Measurements from ENCODE around the gene CDK8. TPM values are rescaled to one million over a fixed set of nuclear protein-coding genes. Genes with fewer than 3 reads are reported as not detected.

The CDK8 gene
- total and polyA plus RNA-seq, 2 experiments from 2014 or later: 16.1 to 27.0 TPM

DNA sequence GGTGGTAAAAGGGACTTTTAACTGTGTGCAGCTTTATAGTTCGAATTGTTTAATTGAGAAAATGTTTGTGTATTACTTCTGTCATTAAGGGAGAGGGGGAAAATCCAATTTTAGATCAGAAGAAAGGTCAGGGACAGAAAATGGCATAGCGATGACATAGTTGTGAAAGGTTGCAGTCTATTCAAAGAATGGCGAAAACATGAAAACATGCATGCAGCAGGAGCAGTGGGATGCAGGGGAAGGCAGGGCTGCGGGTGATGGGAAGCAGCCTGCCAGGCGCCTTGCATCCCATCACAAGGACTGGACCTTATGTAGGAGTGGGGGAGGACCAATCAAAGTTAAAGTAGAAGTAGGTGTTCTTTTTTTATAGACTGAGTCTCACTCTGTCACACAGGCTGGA lies 125.9 kb downstream of the CDK8 start:
- TF ChIP-seq, protein P1, sequence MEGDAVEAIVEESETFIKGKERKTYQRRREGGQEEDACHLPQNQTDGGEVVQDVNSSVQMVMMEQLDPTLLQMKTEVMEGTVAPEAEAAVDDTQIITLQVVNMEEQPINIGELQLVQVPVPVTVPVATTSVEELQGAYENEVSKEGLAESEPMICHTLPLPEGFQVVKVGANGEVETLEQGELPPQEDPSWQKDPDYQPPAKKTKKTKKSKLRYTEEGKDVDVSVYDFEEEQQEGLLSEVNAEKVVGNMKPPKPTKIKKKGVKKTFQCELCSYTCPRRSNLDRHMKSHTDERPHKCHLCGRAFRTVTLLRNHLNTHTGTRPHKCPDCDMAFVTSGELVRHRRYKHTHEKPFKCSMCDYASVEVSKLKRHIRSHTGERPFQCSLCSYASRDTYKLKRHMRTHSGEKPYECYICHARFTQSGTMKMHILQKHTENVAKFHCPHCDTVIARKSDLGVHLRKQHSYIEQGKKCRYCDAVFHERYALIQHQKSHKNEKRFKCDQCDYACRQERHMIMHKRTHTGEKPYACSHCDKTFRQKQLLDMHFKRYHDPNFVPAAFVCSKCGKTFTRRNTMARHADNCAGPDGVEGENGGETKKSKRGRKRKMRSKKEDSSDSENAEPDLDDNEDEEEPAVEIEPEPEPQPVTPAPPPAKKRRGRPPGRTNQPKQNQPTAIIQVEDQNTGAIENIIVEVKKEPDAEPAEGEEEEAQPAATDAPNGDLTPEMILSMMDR (IDR thresholded peaks at IDR 0.05; ENCODE audit: poor library complexity): no peak
- TF ChIP-seq EZH2 (IDR thresholded peaks at IDR 0.05; ENCODE audit: borderline replicate concordance) (no peak), EZH2phosphoT487 (IDR thresholded peaks at IDR 0.05; ENCODE audit: low read depth, severe bottlenecking, unreplicated experiment) (no peak)
- no peaks in the 10 kb centered on the region for H3K9me2 ChIP-seq (replicated peaks; ENCODE audit: insufficient read depth)

DNA sequence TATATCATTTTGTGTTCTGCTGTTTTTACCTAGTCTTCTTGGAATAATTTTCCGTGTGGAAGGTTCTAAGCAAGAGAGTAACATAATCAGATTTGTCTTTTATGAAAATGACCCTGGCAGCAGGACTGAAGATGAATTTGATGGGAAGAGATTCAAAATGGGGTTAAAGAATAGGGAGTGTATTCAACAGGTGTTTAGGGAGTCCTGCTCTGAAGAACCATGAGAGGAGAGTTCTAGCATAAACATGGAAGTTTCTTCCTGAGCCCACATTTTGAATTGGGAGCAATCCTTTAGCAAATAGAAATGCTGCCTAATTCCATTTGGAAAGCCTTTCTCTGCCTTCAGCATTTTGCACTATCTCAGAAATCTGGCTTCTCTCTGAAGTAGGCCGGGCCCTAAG lies 127.0 kb downstream of the CDK8 start:
- H3K9me3 ChIP-seq (ENCODE audit: low read depth): no peaks in the 10 kb centered on the region
- no peaks in the 10 kb centered on the region for H3K27me3 ChIP-seq
- no peaks in the 10 kb centered on the region for H3K4me1 ChIP-seq (ENCODE audit: insufficient read depth)
- H3K27ac ChIP-seq: no peak overlapping the region
- no peaks in the 10 kb centered on the region for H4K20me1 ChIP-seq (ENCODE audit: insufficient read depth, poor library complexity, severe bottlenecking)
- H3K9me2 ChIP-seq (replicated peaks; ENCODE audit: insufficient read depth): no peaks in the 10 kb centered on the region
- no peak overlapping the region for H2AFZ ChIP-seq
- H3K4me3 ChIP-seq: no peak overlapping the region
- no peaks in the 10 kb centered on the region for H3K79me2 ChIP-seq
- 82% methylated on average over 2 of the region's 2 CpGs for WGBS (ENCODE audit: low lambda C conversion rate, missing lambda C conversion rate)
- no peaks in the 10 kb centered on the region for H3K36me3 ChIP-seq (replicated peaks; ENCODE audit: insufficient read depth, low read depth)
- DNase-seq (ENCODE audit: low spot score): no peak
- TF ChIP-seq EZH2phosphoT487 (IDR thresholded peaks at IDR 0.05; ENCODE audit: low read depth, severe bottlenecking, unreplicated experiment) (no peak), EZH2 (IDR thresholded peaks at IDR 0.05; ENCODE audit: borderline replicate concordance) (no peak)
- TF ChIP-seq, protein P1 (IDR thresholded peaks at IDR 0.05; ENCODE audit: poor library complexity): no peak
- H3K4me2 ChIP-seq: no peak overlapping the region

More for the DNA sequence above, 125.9 kb downstream of the CDK8 start:
- H2AFZ ChIP-seq: no peak overlapping the region
- no peak overlapping the region for H3K27ac ChIP-seq
- no peak overlapping the region for H3K4me2 ChIP-seq
- no peaks in the 10 kb centered on the region for H3K27me3 ChIP-seq
- no peaks in the 10 kb centered on the region for H3K79me2 ChIP-seq
- H4K20me1 ChIP-seq (ENCODE audit: insufficient read depth, poor library complexity, severe bottlenecking): no peaks in the 10 kb centered on the region
- no peaks in the 10 kb centered on the region for H3K9me3 ChIP-seq (ENCODE audit: low read depth)
- 96% methylated on average over 5 of the region's 5 CpGs for WGBS (ENCODE audit: low lambda C conversion rate, missing lambda C conversion rate)
- H3K4me1 ChIP-seq (ENCODE audit: insufficient read depth): no peaks in the 10 kb centered on the region
- H3K36me3 ChIP-seq (replicated peaks; ENCODE audit: insufficient read depth, low read depth): no peaks in the 10 kb centered on the region
- H3K4me3 ChIP-seq: no peak overlapping the region
- DNase-seq (ENCODE audit: low spot score): no peak

DNA sequence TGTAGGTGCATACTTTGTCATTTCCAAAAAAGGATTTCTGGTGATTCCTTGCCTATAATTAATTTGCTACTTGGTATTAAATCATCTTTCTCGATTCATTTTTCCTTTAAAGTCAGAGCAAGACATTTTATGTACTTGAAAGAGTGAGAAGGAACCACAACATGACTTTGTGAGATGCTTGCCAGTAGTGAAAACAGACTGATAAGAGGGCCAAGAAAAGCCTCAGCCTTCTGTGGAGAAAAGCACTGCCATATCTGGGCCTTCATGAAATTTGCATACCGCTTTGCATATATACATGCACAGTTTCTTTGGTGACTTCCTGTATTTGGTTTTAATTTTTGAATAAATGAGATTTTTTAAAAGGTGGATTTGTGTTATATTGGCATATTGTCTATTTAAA lies 128.4 kb downstream of the CDK8 start:
- no peak for DNase-seq (ENCODE audit: low spot score)
- Histone ChIP-seq H3K36me3 (replicated peaks; ENCODE audit: insufficient read depth, low read depth) (no peaks in the 10 kb centered on the region), H3K27me3 (no peaks in the 10 kb centered on the region), H3K79me2 (no peaks in the 10 kb centered on the region), H3K4me2 (no peak overlapping the region), H3K9me3 (ENCODE audit: low read depth) (no peaks in the 10 kb centered on the region), H4K20me1 (ENCODE audit: insufficient read depth, poor library complexity, severe bottlenecking) (no peaks in the 10 kb centered on the region), H3K27ac (no peak overlapping the region), H3K9me2 (replicated peaks; ENCODE audit: insufficient read depth) (no peaks in the 10 kb centered on the region), H3K4me1 (ENCODE audit: insufficient read depth) (no peaks in the 10 kb centered on the region), H3K4me3 (no peak overlapping the region), H2AFZ (no peak overlapping the region)
- no peak for TF ChIP-seq EZH2 (IDR thresholded peaks at IDR 0.05; ENCODE audit: borderline replicate concordance)
- TF ChIP-seq, protein P1 (IDR thresholded peaks at IDR 0.05; ENCODE audit: poor library complexity): no peak
- TF ChIP-seq EZH2phosphoT487 (IDR thresholded peaks at IDR 0.05; ENCODE audit: low read depth, severe bottlenecking, unreplicated experiment): no peak
- 78% methylated on average over 2 of the region's 2 CpGs for WGBS (ENCODE audit: low lambda C conversion rate, missing lambda C conversion rate)

DNA sequence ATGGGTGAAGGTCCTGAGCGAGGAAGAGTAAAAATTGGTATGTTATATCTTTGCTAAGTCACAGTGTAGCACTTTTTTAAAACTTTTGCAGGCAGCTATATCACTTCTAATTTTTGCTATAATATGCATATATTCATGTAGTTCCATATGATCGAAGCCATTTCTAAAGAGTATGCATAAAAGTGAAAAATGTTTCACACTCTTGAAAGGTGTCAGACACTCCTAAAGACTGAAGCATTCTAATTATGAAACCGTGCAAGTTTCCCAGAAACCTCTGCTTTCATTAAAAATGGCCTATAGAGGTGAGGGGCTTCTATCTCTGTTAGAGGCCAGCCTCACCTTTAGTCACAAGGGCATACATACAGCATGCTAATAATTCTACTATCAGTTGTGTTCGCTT lies 128.9 kb downstream of the CDK8 start:
- no peaks in the 10 kb centered on the region for H3K4me1 ChIP-seq (ENCODE audit: insufficient read depth)

More for the DNA sequence above, 128.9 kb downstream of the CDK8 start:
- no peak for DNase-seq (ENCODE audit: low spot score)
- no peak overlapping the region for H3K4me2 ChIP-seq
- no peak overlapping the region for H3K27ac ChIP-seq
- H3K79me2 ChIP-seq: no peaks in the 10 kb centered on the region
- H3K27me3 ChIP-seq: no peaks in the 10 kb centered on the region
- H3K9me2 ChIP-seq (replicated peaks; ENCODE audit: insufficient read depth): no peaks in the 10 kb centered on the region
- no peaks in the 10 kb centered on the region for H3K36me3 ChIP-seq (replicated peaks; ENCODE audit: insufficient read depth, low read depth)
- H2AFZ ChIP-seq: no peak overlapping the region
- no peaks in the 10 kb centered on the region for H4K20me1 ChIP-seq (ENCODE audit: insufficient read depth, poor library complexity, severe bottlenecking)
- no peak overlapping the region for H3K4me3 ChIP-seq
- TF ChIP-seq EZH2phosphoT487 (IDR thresholded peaks at IDR 0.05; ENCODE audit: low read depth, severe bottlenecking, unreplicated experiment) (no peak), EZH2 (IDR thresholded peaks at IDR 0.05; ENCODE audit: borderline replicate concordance) (no peak)
- TF ChIP-seq, protein P1 (IDR thresholded peaks at IDR 0.05; ENCODE audit: poor library complexity): no peak
- no peaks in the 10 kb centered on the region for H3K9me3 ChIP-seq (ENCODE audit: low read depth)
- WGBS (ENCODE audit: low lambda C conversion rate, missing lambda C conversion rate): 95% methylated on average over 4 of the region's 4 CpGs
